GM18907 (cell line): Measurements from ENCODE around the gene STK38.
"Not testable (repeated sequence)": the region's sequence is repeated elsewhere in the genome, so short reads cannot be mapped to it uniquely, and the experiment has no call there.

Experiments
- ATAC-seq: cut with Tn5 transposase; IDR thresholded peaks from one replicate; pipeline ENCODE4 v1.9.1; 2021; ENCODE audit warnings: mild to moderate bottlenecking, moderate library complexity; ENCODE audit not compliant: unreplicated experiment

Gene STK38

DNA sequence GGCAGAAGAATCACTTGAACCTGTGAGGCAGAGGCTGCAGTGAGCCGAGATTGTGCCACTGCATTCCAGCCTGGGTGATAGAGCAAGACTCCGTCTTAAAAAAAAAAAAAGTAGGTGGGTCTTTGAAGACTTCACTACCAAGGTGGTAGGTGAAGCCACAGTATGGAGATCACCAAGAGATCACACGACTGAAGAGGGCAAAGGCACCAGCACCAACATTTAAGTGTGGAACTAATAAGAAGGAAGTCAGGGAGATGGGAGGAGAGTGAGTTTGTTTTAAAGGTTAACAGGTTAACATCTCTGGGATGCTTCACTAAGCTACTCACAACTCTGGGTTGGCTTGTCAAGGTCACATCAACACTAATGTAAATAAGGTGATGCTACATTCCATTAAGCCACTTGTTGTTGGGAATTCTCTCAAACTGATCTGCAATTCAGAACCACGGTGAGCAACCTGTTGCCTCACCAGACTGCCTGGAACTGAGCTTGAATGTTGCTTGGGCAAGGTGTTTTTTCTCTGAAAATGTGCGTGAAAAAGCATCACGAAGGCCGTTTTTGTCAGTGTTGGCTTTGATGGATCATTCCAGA lies 55.8 kb downstream of the STK38 start:
- no peak for ATAC-seq

- ATAC-seq: no peak
These were observed 57.9 kb downstream of the STK38 start for GRCh38 chr6:36489426-36489825.

- no peak for ATAC-seq
These were observed 59.1 kb downstream of the STK38 start for GRCh38 chr6:36488221-36488620.

DNA sequence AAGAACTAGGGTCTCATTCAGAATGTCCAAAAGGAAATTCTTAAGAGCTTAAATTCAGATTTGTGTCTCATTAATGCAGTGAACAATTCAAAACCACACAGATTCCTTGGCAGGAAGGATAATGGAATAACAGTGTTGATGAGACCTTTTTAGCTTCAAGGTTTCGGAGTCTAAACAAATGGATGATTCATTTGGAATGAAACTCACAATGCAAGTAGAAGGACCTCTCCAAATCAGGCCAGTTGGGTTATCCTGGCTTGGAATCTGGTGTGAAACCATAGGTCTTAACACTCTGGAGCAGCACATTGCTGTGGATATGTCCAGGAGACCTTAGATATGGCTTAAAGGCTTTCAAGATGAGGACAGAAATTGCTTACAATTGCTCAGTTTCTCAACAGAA lies 59.6 kb downstream of the STK38 start:
- no peak for ATAC-seq

DNA sequence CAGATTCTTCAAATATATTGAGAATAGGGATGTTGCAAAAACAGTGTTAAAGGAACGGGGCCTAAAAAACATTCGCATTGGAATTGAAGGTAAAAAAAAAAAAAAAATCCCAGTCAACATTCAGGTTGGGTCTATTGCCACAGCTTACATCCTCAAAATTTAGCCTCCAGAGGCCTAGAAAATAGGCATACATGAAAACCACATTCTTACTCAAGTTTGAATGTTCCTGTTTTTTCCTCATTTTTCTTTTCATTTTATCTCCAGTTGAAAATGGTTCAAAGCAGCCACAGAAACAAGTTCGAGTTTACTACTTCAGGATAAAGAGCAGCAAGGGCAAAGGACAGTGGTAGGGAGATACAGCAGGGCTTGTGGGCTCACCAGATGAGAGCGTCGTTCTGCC lies 62.5 kb downstream of the STK38 start:
- ATAC-seq: no peak

- ATAC-seq: not testable (repeated sequence)
These were observed 64.0 kb downstream of the STK38 start for GRCh38 chr6:36483326-36483725.

DNA sequence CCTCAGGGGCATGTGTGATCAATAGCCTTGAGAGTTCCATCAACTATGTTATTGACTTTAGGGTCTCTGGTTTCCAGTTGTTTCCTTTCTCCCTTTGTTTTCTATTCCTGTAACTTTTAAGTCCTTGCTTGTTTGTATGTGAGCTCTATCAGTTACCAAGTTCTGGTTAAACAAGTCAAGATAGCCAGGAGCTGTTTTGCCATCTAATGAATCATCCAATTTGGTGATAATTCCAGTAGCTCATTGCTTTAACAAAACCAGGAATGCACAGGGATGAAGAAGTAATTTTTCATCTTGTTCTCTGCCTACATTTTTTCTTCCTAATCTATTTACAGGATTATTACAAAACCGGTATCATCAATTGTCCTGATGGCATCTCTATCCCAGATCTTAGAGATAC lies 68.0 kb downstream of the STK38 start:
- no peak for ATAC-seq

DNA sequence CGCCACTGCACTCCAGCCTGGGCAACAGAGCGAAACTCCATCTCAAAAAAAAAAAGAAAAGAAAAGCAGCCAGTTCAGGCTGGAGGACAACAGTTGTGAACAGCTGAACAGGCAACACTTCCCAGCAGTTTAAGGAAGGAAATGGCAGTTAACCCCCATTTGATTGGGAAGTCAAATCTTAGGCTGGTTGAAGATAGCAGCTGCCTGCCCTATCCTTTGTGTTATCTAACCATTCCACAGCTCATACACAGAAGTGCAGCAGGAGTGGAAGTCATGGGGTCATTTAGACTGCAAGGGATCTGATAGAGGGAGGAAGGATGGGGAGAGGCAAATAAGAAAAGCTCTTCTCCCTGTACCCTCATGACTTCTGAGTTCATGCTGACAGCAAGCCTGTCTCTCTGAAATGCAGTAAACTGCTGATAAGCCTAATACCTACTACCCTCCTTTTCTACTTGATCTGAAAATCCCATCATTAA lies 69.2 kb downstream of the STK38 start:
- no peak for ATAC-seq

DNA sequence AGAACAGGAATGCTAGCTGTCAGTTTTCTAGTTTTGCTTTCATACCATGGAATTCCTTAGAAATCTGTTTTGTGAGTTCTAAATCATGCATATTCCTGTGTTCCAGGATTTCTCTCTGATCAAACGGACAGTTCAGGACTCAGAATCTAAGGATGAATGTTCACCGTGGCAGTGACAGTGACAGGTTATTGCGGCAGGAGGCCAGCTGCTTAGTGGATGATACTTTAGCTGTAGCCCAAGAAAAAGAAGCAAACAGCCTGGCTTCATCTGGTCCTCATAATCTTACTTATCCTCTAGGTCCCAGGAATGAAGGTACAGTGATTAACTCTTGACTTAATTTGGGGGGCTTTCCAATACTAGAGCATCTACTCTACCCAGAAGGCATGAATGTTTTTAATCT lies 77.3 kb downstream of the STK38 start:
- ATAC-seq: no peak

- no peak for ATAC-seq
These were observed 78.1 kb downstream of the STK38 start for GRCh38 chr6:36469148-36469661.

DNA sequence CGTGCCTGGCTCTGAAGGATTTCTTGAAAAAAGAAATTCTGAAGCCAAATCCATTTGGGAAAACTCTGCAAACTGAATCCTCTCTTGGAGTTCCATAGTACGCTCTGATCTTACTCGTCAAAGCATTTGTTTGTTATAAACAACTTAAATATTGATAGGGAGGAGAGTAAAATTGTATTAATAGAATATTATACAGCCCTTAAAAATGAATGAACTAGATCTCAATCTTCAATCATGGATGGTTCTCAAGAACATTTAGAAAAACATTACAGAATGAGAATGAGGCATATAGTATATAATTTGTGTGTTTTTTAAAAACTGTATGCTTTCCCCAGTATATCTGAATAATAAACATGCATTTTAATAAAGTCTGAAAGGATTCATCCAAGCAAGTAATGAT lies 79.7 kb downstream of the STK38 start:
- no peak for ATAC-seq

- ATAC-seq: no peak
These were observed 83.0 kb downstream of the STK38 start for GRCh38 chr6:36464233-36464632.

DNA sequence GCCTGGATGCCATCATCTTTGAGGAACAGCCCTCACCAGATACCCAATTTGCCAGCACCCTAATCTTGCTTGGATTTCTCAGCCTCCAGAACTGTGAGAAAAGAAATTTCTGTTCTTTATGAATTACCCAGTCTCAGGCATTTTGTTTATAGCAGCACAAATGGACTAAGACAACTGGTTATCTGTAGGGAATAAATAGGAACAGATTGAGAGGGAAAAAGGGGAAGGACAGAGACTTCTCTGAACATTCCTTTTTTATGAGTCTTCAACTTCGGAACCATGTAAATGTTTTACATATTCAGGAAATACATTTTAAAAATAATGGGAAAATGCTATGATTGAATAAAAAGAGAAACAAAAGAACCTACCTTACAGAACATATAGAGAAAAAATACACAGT lies 83.6 kb downstream of the STK38 start:
- no peak for ATAC-seq

DNA sequence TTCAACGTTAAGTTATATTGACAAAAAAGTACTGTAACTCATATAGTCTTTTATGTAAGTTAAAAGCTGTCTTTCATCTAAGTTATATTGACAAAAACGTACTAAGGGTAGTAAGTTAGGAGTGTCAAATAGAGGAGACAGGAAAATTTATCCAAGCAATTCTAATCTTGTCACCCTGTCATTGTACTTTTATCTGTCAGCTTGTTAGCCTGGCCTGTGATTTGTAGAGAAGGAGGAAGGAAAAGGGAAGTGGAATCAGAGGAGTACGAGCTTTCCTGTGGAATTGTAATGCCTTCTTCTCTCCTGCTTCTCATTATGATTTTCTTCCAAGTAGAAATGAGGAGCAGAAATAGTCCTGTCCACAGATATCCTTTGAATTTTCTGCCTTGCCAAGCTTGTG lies 85.6 kb downstream of the STK38 start:
- no peak for ATAC-seq

DNA sequence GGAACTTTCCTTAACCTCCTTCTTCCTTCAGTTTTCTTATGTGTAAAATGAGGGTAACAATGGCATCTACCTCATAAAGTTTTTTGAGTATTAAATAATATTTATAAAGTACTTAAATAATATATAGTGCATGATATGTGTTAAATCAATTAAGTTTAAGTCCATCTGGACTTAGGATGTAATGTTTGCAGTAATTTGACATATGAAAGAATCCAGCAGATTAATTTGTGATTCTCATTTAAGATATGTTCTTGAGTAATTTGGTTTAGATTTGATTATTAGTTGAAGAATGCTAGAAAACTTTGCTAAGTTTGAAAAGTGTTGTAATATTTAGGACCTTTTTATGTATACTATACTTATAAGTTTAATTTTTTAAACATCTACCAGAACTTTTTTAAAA lies 86.4 kb downstream of the STK38 start:
- no peak for ATAC-seq

GRCh38 chr6:36459501-36459900 lies 87.8 kb downstream of the STK38 start:
- ATAC-seq: no peak

- no peak for ATAC-seq
These were observed 91.7 kb downstream of the STK38 start for GRCh38 chr6:36455486-36456027.

GRCh38 chr6:36452897-36453296 lies 94.4 kb downstream of the STK38 start:
- not testable (repeated sequence) for ATAC-seq

GRCh38 chr6:36449173-36449572 lies 98.1 kb downstream of the STK38 start:
- not testable (repeated sequence) for ATAC-seq

DNA sequence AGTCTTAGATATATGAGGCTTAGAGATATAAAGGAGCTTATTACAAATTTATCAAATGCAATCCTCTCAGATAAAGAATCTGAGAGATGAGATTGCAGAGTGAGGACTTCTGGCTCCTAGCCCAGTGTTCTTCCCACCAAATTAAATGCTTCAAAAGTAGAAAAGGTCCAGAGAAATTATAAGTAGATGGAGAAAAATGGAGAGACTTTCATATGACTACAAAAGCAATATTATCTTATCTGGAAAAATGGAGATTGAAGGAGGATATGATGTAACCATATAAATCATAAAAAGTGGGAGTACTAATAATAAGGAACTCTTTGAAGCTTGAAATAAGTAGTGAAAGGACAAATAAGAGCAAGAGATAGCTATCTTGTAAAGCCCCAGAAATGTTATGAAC lies 101.7 kb downstream of the STK38 start:
- no peak for ATAC-seq

GRCh38 chr6:36444470-36444869 lies 102.8 kb downstream of the STK38 start:
- ATAC-seq: no peak
